Fibroblast of skin of left biceps (primary cell): Measurements from ENCODE around the gene YLPM1.

ENCODE experiments used
- DNase-seq, 2 experiments: peaks; one replicate each; pipeline ENCODE4 v3.0.0-alpha.2; 2013; ENCODE audit warnings: low read depth in 2 of 2

Gene YLPM1

DNA sequence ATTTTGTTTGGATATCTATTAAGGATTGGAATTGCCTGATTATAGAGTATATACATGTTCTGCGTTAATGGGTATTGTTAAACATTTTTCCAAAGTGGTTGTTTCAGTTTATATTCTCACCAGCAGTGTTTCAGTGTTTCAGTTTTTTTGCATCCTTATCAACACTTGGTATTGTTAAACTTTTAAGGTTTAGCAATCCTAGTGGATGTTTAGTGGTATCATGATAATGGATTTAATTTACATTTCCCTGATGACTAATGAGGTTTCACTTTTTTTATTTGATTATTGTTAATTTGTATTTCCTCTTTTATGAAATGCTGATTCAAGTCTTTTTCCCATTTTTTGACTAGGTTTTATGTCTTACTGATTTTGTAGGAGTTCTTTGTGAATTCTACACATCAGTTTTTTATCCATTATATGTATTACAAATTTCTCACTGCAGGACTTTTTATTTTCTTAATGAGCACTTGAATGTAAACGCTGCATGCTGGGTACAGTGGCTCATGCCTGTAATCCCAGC lies 23.7 kb downstream of the YLPM1 start:
- no peak for DNase-seq

GRCh38 chr14:74792249-74793039 lies 29.3 kb downstream of the YLPM1 start:
- DNase-seq, result no peak

DNA sequence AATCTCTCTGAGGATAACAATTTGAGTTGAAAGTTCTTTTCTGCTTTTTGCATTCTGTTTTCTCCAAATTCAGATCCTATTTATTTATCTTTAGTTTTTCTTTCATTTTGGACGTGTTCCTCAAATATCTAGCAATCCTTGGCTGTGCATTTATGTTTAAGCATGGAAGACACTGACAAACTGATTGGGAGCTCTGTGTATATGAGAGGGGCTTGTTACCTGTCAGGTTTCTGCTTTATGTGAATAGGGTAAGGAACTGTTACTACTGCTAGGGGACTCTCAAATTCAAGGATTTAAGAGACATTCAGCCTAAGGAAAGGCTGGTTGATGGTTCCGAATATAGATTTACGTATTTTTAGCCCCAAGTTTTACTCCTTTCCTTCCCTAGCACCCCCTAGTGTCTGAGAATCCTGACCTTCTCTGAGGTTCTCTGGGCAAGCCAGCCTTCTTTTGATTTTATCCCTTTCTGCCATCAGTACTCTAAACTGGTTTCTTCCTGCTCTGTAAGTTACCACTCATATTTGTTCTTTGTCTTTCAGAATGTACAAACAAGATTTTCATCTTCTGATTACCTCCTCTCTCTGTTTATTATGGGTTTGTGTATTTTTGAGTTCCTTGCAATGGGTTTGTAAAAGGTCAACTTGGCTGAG lies 30.5 kb downstream of the YLPM1 start:
- no peak for DNase-seq

DNA sequence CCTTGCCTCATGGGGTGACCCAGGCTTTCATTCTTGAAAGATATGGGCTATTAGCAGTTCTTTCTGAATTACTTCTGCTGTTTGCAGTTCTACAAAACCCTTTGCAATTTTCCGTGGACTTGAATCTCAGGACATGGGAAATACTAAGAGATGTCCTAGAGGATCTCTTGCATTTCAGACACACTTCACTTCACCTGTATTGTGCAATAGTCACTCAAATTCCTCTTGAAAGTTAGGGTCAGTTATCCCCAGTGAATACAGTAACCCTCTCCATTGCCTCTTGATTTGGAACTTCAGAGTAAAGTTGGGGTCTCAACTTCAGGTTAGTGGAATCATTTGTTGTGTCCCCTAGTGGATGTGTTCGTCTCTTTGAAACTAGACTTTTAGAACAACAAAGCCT lies 31.8 kb downstream of the YLPM1 start:
- no peak for DNase-seq

- no peak for DNase-seq
Observed at GRCh38 chr14:74799765-74800164, 36.6 kb downstream of the YLPM1 start.

DNA sequence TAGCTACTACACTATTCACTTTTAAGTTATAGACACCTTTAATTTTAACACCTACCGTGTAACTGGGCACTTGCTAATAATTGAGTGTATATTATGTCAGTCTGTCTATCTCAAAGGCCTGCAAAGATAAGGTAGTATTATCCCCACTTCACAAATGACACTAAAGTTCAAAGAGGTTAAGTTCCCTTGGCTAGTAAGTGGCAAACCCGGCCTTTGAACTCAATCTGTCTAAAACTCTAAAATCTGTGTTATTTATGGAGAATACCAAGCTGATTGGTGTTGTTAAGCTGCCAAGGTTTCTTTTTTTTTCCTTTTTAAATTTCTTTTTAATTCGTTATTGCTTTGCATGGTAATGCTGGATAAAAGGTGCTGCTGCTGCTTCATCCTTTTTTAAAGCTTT lies 37.7 kb downstream of the YLPM1 start:
- no peak for DNase-seq

DNA sequence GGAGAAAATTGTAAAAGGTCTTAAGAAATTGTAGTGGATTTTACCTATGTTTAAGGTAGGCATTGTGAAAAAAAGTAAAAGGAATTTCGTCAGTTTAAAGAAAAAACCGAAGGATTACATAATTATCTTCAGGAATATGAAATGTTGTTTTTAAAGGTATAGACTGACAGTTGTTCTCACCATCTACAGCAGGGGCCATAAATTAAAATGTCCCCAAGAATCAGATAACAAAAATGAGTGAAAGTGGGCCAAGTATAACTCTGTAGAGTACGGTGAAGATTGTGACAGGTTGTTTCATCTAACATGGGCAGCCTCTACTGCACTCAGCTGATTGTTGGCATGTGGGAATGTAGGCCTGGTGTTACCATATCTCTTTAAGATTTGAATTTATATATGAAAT lies 38.3 kb downstream of the YLPM1 start:
- no peak for DNase-seq

- DNase-seq, result peak in 1 of 2 experiments; percentile 13
Observed at GRCh38 chr14:74804219-74804825, 41.2 kb downstream of the YLPM1 start.

- no peak for DNase-seq
Observed at GRCh38 chr14:74807853-74808545, 44.9 kb downstream of the YLPM1 start.

DNA sequence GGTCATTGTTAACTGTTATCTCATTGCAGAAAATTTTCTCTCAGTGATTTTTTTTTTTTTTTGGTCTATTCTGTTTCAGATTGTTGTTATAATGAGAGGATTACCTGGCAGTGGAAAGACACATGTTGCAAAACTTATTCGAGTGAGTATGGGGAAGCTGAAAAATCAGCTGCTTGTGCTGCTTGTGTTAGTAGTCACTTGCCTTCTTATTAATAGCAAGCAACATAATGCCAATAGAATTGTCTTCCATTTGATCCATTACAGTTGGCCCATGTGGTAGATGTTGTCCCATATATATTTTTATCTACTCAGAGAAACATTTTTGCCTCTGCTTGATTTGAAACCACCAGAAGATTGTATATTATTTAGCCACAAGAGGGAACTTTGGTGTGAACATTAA lies 53.0 kb downstream of the YLPM1 start:
- DNase-seq, result no peak

GRCh38 chr14:74820288-74820687 lies 57.2 kb downstream of the YLPM1 start:
- DNase-seq, result no peak

DNA sequence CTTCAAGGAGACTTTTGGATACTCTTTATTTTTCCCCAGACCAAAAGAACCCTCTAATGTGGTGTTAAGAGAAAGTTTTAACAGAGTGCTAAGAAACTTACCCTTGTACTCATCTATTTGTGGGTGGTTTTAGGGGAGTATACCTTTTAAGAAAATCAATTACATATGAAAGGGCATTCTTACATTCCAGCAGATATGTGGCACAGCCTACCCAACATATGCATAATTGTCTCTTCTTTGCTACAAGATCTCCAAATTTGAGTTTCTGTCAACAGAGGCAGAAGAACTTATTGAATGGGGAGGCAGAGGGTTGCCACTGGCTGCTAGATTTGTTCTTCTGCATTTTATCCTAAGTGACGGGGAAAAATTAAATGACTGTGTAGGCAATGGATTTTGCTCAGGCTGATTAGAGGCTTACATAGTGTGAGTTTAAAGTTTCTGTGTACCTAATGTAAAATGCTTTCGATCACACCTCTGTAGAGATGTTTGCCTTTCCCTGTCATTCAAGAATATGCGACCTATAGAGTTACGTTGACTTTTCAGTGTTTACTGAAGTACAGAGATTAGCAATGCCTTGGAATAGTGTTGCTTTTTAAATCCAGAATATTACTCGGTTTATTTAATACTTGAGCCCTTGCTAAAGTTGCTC lies 58.3 kb downstream of the YLPM1 start:
- DNase-seq, result no peak

DNA sequence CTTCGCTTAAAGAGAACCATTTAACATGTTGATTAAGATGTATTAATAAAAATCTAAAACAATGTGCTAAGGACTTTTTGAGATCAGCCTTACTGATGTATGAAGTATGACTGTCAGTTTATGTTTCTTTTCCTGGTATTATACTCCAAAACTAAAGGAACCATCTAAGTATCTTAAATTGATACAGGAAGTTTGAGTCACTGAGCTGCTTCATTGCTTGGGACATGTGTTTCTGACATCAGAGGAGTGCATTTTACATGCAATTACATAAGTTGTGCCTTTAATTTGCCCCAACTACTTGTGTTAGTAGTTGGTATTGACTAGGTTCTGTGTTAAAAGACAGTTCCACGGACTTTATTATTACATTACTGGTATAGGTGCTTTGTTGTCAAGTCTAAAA lies 61.9 kb downstream of the YLPM1 start:
- no peak for DNase-seq

DNA sequence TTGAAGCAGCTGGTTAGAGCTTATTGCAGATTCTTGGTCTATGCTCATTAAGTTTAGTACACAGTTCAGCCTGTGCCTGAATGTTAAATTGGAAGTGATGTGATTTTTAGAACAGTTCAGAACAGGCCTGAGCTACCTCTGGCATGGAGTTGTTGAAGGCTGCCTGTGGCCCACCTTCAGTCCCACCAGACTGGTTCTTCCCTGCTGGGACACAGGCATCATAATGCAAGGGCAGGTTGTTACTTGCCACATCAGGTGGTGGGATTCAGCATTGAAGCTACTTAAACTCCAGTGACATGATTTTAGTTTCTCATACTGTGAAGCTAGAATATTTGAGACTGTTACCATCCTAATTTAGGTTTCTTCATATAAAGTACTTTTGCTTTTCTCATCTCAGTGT lies 63.5 kb downstream of the YLPM1 start:
- DNase-seq, result no peak

DNA sequence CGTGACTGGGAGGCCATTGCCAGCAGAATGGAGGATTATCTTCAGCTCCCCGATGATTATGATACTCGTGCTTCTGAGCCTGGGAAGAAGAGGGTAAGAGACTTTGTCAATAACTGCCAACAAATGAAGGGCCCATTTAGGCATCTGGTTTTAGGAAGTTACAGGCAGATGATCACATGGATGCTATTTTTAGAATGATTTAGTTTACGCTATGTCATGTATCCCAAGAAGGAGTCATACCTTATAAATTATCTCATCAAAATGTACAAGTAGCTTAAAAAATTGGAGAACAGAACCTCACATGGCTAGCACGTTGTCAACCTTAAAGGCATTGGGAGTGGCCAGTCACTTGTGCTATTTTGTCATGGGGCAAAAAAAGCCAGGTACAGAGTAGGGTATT lies 66.1 kb downstream of the YLPM1 start:
- DNase-seq, result no peak

- DNase-seq, result no peak
Observed at GRCh38 chr14:74832849-74833248, 69.7 kb downstream of the YLPM1 start.

DNA sequence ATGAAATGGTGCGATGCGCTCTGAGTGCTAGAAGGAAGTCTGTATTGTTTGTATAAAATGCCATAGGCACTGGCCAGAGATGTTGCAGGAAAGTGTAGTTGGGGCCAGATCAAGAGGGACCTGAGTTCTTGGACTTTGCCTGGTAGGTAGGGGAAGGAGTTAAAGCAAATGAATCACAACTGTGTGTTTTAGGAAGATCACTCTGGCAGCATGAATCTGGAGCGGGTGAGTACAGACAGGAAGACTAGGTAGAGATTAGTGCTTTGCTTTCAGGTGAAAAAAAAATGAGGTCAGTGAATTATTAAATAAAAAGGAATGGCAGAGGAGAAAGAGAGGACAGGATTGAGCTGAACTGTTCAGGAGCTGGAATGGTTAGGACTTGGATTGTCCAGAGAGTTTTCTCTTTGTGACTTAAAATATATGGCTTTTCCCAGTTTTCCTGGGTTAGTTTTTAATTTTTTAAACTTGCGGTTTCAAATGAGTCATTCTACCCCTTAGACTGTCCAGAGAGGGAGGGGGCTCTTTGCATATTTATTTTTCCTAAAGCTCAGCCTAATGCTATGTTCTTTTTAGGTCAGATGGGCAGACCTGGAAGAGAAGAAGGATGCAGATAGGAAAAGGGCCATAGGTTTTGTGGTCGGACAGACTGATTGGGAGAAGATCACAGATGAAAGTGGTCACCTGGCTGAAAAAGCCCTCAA lies 71.7 kb downstream of the YLPM1 start:
- DNase-seq, result no peak

DNA sequence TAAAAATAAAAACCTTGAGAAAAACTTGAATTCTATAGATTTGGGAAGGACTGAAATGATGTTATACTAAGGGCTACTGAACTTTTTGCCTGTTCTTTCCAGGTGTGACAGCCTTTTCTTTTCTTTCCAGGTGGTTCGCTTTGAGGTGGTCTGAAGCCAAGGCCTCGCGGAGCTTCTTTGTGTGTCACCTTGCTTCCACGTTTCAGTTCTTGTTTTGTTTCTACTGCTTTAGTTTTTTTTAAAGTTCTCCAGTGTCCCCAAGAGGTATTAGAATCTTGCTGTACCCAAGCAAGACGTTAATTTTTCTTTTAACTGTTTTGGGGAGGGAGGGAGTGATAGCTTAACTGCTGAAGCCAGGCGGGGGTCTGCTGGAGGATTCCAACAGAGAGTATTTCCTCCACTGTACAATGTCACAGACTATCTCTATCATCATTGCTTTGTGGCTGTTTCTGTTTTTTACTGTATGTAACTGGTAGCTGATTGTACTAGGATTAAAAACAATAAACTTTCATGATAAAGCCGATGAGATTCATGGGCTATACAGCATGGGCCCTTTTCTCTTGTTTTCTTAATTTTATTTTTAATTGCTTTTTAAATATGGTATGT lies 72.6 kb downstream of the YLPM1 start:
- DNase-seq, result no peak

GRCh38 chr14:74836251-74836960 lies 73.3 kb downstream of the YLPM1 start:
- DNase-seq, result no peak

- DNase-seq, result no peak
Observed at GRCh38 chr14:74838166-74838565, 75.0 kb downstream of the YLPM1 start.
